ENCODE measurements around the gene FLYWCH1. TPM values are rescaled to one million over a fixed set of nuclear protein-coding genes. Genes with fewer than 3 reads are reported as not detected.
A peak's percentile ranks its signal among the peaks of the same experiment; 100 is the strongest.

FLYWCH1 gene
- total and polyA plus RNA-seq, 9 of the 15 experiments (the other 6 are each of a cell fraction or from before 2014, with no cell fraction given) = 0.18 to 33.6 (median 11.3) TPM

DNA sequence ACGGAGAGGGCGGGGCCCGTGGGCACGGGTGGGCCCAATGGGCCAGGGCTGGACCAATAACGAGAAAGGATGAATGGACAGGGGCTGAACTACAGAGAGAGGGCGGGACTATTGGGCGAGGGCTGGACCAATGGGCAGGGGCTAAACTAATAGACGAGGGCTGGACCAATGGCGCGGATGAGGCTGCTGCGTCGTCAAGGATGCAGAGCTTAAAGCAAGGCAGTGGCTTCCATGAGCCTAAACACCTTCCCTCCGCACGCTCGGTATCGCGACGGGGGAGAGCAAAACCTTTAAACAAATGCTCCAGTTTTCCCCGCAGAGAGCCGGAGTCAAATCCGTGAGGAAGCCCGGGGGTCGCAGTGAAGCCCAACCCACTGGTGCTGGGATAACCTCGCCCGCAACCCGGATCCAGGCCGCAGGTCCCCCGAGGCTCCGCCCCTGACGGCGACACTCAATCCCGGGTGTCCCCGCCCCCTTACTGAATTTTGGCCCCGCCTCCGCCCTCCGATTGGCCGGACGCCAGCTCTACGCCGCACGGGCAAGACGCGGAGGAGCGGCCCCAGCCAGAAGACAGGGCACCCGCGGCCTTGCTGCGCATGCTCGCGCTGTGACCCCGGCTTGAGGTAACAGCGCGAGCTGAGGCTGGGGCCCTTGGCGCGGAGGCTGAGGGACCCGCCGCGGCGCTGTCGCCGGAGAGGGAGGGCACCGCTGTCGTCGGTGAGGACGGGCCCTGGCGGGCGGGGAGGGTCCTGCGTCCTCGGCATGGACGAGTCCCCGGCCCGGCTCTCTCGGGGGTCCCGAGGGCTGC lies 28.9 kb upstream of the FLYWCH1 start, which contains the start of gene FLYWCH2 (continued):
- TF ChIP-seq FIP1L1 (IDR thresholded peaks at IDR 0.05; ENCODE audit: low read depth, low read length, poor library complexity, severe bottlenecking) (peak; percentile 86), HNRNPL (IDR thresholded peaks at IDR 0.05; ENCODE audit: low read depth, low read length) (peak; percentile 76; the same call in 1 of the 2 replicates), CBFB (CRISPR knock-in tag; IDR thresholded peaks at IDR 0.05) (0 out of 2 replicates have a peak, but pooled peaks have one; percentile 29), GTF2E2 (tag; IDR thresholded peaks at IDR 0.05) (no peak), WHSC1 (IDR thresholded peaks at IDR 0.05; ENCODE audit: low read length) (no peak), TRIM24 (IDR thresholded peaks at IDR 0.05) (no peak), RBFOX2 (IDR thresholded peaks at IDR 0.05; ENCODE audit: low read depth, low read length) (peak; percentile 86), ZNF511 (CRISPR knock-in tag; IDR thresholded peaks at IDR 0.05) (peak; percentile 49; the same call in 1 of the 2 replicates), ZBTB43 (CRISPR knock-in tag; IDR thresholded peaks at IDR 0.05) (no peak), RBM22 (IDR thresholded peaks at IDR 0.05; ENCODE audit: low read depth, low read length, poor library complexity, severe bottlenecking) (no peak), KDM5B (IDR thresholded peaks at IDR 0.05; ENCODE audit: insufficient replicate concordance, low read depth, low read length) (peak; percentile 78), BCOR (IDR thresholded peaks at IDR 0.05) (no peak), ATF7 (IDR thresholded peaks at IDR 0.05) (peak; percentile 75), MNT (conservative IDR thresholded peaks at IDR 0.05) (peak in 1 of 2 experiments; percentile 49; a peak in 2 of 4 replicates), ELF4 (CRISPR knock-in tag; IDR thresholded peaks at IDR 0.05) (no peak), ZNF384 (IDR thresholded peaks at IDR 0.05; ENCODE audit: low read depth, low read length) (no peak), ZNF551 (CRISPR knock-in tag; IDR thresholded peaks at IDR 0.05) (no peak)
- TF ChIP-seq, protein P1, sequence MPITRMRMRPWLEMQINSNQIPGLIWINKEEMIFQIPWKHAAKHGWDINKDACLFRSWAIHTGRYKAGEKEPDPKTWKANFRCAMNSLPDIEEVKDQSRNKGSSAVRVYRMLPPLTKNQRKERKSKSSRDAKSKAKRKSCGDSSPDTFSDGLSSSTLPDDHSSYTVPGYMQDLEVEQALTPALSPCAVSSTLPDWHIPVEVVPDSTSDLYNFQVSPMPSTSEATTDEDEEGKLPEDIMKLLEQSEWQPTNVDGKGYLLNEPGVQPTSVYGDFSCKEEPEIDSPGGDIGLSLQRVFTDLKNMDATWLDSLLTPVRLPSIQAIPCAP (CRISPR knock-in tag; IDR thresholded peaks at IDR 0.05; ENCODE audit: borderline replicate concordance) = 0 out of 2 replicates have a peak, but pooled peaks have one; percentile 43
- TF ChIP-seq, protein P2, sequence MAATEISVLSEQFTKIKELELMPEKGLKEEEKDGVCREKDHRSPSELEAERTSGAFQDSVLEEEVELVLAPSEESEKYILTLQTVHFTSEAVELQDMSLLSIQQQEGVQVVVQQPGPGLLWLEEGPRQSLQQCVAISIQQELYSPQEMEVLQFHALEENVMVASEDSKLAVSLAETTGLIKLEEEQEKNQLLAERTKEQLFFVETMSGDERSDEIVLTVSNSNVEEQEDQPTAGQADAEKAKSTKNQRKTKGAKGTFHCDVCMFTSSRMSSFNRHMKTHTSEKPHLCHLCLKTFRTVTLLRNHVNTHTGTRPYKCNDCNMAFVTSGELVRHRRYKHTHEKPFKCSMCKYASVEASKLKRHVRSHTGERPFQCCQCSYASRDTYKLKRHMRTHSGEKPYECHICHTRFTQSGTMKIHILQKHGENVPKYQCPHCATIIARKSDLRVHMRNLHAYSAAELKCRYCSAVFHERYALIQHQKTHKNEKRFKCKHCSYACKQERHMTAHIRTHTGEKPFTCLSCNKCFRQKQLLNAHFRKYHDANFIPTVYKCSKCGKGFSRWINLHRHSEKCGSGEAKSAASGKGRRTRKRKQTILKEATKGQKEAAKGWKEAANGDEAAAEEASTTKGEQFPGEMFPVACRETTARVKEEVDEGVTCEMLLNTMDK (IDR thresholded peaks at IDR 0.05; ENCODE audit: borderline replicate concordance, insufficient read depth, low read depth, low read length, poor library complexity, severe bottlenecking) = peak; percentile 0

All from K562 (cell line).